Fibroblast of skin of scalp (primary cell): ENCODE data around the gene SERPINB1.
"Not testable (repeated sequence)": the region's sequence is repeated elsewhere in the genome, so short reads cannot be mapped to it uniquely, and the experiment has no call there.

ENCODE experiments used
- DNase-seq: peaks from one replicate; pipeline ENCODE4 v3.0.0-alpha.2; 2013

Gene SERPINB1

GRCh38 chr6:2865694-2866151, 24.1 kb upstream of the SERPINB1 start:
- no peak for DNase-seq

DNA sequence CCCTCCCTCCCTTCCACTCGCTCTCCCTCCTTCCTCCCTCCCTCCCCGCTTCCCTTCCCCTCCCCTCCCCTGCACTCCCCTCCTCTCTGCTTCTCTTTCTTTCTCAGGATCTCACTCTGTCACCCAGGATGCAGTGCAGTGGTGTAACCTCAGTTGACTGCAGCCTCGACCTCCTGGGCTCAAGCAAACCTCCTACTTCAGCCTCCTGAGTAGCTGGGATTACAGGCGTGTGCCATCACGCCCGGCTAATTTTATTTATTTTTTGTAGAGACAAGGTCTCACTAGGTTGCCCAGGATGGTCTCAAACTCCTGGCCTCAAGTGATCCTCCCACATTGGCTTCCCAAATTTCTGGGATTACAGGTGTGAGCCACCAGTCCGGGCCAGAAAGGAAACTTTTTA, 23.6 kb upstream of the SERPINB1 start:
- no peak for DNase-seq

- DNase-seq: no peak
These were observed 22.2 kb upstream of the SERPINB1 start for GRCh38 chr6:2863901-2864300.

DNA sequence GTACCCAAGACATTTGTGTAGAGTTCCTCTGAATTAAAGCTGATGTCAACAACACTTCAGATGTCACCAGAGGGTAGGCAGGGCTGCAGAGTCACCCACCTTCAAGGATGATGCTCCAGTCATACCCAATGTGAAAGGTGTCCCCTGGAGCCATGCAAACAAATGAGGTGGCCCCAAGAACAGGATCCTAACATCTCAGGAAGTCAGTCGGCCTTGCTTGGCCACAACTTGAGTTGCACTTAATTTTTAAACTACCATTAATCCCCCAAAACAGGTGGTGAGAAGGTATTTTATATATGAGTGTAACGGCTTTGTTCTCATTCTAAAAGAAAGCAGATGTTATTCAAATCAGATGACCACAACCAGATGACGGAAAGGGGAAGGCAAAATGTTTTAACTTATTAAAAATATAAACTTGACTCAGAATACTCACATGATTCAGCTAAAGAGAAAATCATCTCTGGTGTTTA, 21.1 kb upstream of the SERPINB1 start:
- no peak for DNase-seq

DNA sequence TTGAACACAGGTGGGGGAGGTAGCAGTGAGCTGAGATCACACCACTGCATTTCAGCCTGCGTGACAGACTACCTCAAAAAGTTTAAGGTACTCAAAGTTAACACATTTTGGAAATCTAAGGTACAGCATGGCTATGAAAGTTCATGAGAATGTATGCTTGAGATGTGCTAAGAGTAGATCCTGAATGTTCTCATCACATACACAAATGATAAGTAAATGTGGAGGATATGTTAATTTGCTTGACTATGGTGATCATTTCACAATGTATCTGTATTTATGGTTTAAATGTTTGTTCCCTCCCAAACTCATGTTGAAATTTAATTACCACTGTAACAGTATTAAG, 20.1 kb upstream of the SERPINB1 start:
- DNase-seq: no peak

DNA sequence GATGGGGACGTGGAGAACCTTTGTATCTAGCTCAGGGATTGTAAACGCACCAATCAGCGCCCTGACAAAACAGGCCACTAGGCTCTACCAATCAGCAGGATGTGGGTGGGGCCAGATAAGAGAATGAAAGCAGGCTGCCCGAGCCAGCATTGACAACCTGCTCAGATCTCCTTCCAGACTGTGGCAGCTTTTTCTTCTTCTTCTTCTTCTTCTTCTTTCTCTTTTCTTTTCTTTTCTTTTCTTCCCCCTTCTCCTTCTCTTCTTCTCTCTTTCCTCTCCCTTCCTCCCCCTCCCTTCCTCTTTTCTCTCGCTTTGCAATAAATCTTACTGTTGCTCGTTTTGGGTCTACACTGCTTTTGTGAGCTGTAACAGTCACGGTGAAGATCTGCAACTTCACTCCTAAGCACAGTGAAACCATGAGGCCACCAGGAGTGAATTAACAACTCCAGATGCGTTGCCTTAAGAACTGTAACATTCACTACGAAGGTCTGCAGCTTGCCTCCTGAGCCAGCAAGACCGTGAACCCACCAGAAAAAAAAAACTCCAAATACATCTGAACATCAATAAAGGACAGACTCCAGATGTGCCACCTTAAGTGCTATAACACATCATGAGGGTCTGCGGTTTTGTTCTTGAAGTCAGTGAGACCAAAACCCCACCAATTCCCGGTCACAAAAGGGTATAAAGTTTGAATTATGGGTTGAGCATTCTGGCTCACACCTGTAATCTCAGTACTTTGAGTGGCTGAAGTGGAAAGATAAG, 19.6 kb upstream of the SERPINB1 start:
- DNase-seq: no peak

GRCh38 chr6:2860706-2861059, 19.0 kb upstream of the SERPINB1 start:
- DNase-seq: not testable (repeated sequence)

DNA sequence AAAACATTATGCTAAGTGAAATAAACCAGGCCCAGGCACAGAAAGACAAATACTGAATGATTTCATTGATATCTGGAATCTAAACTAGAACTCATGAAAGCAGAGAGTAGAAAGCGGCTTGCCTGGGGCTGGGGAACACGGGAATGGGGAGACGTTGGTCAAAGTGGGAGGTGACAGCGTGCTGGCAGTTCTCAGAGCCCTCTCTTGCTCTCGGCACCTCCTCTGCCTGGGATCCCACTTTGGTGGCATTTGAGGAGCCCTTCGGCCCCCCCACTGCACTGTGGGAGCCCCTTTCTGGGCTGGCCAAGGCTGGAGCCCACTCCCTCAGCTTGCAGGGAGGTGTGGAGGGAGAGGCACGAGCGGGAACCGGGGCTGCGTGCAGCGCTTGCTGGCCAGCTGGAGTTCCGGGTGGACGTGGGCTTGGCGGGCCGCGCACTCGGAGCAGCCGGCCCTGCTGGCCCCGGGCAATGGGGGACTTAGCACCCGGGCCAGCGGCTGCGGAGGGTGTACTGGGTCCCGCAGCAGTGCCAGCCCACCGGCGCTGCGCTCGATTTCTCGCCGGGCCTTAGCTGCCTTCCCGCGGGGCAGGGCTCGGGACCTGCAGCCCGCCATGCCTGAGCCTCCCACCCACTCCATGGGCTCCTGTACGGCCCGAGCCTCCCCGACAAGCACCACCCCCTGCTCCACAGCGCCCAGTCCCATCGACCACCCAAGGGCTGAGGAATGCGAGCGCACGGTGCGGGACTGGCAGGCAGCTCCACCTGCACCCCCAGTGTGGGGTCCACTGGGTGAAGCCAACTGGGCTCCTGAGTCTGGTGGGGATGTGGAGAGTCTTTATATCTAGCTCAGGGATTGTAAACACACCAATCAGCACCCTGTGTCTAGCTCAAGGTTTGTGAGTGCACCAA, 18.4 kb upstream of the SERPINB1 start:
- DNase-seq: not testable (repeated sequence)

- DNase-seq: no peak
These were observed 17.6 kb upstream of the SERPINB1 start for GRCh38 chr6:2859185-2859700.

GRCh38 chr6:2857580-2858337, 16.1 kb upstream of the SERPINB1 start:
- peak; percentile 63 for DNase-seq

DNA sequence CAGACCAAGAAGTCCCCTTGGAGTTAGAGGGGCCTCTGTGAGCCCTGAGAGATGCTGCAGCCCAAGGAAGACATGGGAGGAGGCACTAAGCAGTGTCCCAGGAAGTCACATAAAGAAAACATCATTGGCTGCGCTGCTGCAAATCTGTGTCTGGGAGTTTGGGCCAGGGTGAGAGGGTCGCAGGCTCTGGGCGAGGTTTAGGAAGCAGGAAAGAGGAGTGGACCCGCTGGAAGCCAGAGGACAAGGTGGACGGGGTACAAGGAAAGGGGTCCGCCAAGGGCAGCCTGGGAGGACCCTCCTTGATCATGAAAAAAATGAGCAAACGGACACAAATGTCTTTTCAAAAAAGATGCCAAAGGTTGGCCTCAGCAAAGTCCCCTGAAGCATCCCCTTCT, 15.5 kb upstream of the SERPINB1 start:
- DNase-seq: no peak

GRCh38 chr6:2855061-2855519, 13.4 kb upstream of the SERPINB1 start:
- DNase-seq: no peak

GRCh38 chr6:2854396-2854982, 12.8 kb upstream of the SERPINB1 start:
- DNase-seq: no peak

DNA sequence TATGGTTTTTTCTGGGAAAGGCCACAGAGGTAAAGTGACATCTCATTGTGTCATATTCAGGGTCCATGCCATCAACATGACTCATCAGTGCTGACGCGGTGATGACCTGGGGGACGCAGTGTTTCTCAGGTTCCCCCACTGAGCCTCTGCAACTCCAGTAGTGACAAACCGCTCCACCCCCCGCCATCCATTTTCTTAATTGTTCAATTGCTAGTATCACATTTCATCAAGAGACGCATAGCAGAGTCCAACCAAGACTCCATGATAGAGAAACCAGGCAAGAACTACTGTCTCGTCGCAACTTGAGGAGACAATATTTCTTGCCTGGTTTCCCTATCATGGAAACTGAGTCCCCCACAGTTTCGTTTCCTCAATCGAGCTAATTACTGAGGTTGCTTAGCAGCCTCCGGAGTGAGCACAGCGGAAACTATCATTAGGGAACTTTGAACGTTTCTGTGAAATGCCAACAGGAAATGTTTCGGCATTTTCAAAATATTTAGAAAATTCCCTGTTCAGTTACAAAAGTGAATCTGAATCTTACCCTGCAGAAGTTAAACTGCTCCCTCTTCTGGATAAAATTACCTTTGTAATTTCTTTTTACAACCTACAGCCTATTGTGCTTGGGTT, 12.2 kb upstream of the SERPINB1 start:
- peak; percentile 82 for DNase-seq

- DNase-seq: not testable (repeated sequence)
These were observed 11.7 kb upstream of the SERPINB1 start for GRCh38 chr6:2853378-2853768.

DNA sequence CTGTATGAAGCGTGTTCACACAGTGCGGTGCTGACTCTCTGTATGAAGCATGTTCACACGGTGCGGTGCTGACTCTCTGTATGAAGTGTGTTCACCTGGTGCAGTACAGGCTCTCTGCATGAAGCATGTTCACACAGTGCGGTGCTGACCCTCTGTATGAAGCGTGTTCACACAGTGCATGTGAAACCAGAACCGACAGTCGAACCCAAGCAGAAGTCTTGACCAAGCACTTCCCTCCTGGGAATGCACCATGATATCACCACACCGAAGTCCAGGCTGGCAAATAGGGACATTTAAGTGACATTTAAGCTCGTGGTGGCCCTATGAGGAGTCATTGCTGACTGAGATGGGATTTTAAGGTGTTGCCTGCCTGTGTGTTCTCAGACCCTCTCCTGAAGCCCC, 11.3 kb upstream of the SERPINB1 start:
- DNase-seq: no peak

DNA sequence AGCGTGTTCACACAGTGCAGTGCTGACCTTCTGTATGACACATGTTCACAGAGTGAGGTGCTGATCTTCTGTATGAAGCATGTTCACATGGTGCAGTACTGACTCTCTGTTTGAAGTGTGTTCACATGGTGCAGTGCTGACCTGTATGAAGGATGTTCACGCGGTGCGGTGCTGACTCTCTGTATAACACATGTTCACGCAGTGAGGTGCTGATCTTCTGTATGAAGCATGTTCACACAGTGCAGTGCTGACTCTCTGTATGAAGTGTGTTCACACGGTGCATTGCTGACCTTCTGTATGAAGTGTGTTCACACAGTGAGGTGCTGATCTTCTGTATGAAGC, 10.8 kb upstream of the SERPINB1 start:
- DNase-seq: no peak

DNA sequence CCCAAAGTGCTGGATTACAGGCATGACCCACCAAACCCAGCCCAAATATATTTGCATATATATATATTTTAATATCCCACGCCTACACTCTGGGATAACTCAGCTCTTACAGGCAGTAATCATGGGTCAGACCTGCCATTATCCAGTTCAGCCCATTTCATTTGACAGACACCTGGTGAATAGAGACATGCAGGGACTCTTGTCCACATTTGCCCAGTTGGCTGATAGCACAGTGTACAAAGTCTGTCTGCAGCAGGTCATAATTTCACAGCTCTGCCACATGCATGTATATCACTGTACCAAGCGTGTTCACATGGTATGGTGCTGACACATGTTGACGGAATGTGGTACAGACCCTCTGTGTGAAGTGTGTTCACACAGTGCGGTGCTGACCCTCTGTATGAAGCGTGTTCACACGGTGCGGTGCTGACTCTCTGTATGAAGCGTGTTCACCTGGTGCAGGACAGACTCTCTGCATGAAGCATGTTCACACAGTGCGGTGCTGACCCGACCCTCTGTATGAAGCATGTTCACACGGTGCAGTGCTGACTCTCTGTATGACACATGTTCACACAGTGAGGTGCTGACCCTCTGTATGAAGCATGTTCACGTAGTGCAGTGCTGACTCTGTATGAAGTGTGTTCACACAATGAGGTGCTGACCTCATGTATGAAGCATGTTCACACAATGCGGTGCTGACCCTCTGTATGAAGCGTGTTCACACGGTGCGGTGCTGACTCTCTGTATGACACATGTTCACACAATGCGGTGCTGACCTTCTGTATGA, 10.3 kb upstream of the SERPINB1 start:
- no peak for DNase-seq

- DNase-seq: no peak
These were observed 9.0 kb upstream of the SERPINB1 start for GRCh38 chr6:2850538-2851113.

DNA sequence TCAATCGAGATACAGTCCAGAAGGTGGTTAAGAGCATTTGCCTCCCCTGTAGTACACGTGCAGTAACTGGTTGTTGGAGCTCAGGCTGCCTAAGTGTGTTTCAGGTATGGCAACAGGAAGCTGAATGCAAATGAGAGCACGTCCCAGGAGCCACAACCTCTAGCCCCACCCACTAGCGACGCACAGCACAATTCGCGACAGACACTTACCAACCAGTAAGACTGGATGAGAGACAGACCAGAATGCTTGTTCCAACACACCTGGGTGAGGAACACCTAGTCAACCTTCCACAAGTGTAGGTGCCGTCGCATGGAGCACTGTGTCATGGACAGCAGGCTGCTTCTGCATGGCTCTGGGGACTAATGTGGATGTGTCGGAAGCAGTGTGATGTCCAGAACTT, 7.2 kb upstream of the SERPINB1 start:
- no peak for DNase-seq

- DNase-seq: no peak
These were observed 4.2 kb upstream of the SERPINB1 start for GRCh38 chr6:2845880-2846208.
